ENCODE data around the gene LRRC55.

LRRC55 gene

DNA sequence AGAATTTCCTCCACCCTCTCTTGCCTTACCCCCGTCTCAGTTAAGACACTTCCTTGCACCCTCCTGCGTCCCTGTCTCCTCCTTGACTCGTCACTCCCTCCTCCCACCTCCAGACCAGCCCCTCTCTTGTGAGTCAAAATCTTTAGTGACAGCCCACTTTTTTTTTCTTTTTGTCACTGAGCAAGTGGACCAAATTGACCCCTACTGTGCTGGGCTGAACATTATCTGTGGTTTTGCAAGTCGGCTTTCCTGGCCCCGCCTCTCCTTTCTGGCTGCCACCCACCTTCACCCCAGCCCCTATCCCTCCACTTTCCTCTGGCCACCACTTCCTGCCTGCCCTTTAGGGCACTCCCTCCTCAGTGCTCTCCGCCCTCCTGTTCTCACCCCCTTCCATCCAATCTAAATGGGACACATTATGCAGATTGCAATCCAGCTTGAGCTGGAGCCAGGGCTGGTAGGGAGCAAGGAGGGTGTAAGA, 55.5 kb downstream of the LRRC55 start, which contains the start of gene APLNR:
Gene APLNR, minus strand, starts transcription at position 47 of the 478 bp plus-strand sequence. CDS start 246 bp downstream, outside the sequence.
- no peak for DNase-seq (ENCODE audit: low spot score)

DNA sequence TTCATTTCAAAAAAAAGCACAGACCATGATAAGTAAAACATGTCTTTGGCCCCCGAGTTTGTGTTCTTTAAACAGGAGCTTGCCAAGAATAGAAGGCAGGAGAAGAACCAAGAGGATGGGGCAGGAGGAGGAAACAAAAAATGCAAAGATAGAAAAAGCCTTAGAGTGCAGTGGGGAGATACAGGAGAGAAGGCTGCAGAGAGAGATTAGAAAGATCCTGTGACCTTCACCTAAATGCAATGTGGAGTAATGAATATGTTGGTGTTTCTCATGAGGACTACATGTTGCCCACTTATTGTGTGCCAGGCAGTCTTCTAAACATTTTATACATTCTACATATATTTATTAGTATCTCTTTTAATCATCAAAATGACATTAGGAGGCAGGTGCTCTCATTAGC, 57.6 kb downstream of the LRRC55 start:
- DNase-seq (ENCODE audit: low spot score), result no peak

DNA sequence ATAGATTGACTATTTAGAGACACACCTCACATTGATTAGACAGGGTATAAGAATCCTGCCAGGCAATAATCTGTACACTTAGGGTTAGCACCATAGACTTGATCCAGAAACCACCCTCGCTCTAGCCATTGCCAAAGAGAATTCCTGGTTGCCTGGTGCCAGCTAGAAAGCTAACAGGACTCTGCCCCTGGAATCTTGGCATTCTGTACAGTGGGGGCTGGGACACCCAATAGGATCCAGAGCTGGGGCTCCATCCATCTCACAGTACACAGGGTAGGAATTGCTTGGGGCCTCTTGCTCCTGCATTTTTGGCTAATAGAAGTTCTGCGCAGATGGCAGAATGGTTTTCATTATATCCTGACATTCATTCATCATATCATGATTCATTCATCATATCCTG, 58.3 kb downstream of the LRRC55 start:
- no peak for DNase-seq (ENCODE audit: low spot score)

DNA sequence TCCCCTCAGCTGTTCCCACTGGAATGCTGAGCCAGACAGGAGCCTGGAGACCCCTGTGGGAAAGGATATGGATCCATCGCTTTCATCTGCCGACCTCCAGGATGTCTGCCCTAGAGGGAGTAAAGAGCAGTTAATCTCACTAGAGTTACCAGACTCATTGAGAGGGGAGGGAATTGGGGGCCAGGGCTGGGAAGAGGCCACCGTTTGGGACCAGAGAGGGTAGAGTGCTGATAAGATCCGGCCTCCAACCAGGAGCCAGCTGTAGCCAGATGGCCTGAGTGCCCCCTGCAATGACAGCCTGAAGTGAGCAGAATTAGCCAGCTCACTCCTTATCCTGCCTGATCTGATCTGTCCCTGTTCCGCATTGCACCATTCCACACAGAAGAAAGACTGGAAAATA, 59.0 kb downstream of the LRRC55 start:
- no peak for DNase-seq (ENCODE audit: low spot score)

Measured in CD4-positive, alpha-beta T cell treated with Interleukin-15 for 4 hours (primary cell).